GM18858 (cell line): ENCODE measurements around the gene UQCC2.

ENCODE experiments used
- ATAC-seq: cut with Tn5 transposase; IDR thresholded peaks from one replicate; pipeline ENCODE4 v1.9.1; 2021; ENCODE audit not compliant: unreplicated experiment

Gene UQCC2

DNA sequence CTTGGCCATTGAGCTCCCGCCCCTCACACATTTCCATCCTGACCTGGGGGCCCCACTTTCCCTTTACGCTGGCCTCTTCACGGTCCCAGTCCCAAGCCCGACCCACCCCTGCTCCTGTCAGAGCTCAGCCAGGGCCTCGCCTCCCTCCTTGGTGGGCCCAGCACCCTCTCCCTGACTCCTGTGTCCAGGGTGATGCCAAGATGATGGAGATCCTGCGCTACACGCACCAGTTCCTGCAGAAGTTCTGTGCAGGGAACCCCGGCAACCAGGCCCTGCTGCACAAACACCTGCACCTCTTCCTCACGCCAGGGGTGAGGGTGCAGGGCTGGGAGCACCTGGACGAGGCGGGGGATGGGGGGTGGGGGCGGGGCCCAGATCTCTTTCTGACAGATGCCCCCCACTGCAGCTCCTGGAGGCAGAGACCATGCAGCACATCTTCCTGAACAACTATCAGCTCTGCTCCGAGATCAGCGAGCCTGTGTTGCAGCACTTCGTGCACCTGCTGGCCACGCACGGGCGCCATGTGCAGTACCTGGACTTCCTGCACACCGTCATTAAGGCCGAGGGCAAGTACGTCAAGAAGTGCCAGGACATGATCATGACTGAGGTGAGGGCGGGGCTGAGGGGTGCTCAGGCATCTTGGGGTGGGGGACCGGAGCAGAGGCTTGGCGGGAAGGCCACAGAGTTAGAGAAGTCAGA is 33.1 kb downstream of the UQCC2 start:
- no peak for ATAC-seq

DNA sequence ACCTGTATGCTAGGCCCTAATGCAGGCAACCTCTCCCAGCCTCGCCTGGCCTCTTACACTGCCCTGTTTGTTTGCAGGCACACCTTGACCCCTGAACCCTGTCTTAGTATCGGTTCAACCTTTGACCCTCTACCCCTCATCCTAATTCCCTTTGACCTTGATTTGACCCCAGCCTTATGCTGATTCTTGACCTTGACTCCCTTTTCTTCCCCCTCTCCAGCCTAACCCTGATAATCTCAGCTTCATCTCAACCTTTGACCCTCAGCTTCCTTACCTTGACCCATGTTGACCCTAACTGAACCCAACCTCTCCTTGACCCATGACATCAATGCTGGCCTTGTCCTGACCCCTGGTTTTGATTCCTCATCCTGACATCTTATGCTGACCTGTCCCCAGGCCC is 33.8 kb downstream of the UQCC2 start:
- no peak for ATAC-seq

DNA sequence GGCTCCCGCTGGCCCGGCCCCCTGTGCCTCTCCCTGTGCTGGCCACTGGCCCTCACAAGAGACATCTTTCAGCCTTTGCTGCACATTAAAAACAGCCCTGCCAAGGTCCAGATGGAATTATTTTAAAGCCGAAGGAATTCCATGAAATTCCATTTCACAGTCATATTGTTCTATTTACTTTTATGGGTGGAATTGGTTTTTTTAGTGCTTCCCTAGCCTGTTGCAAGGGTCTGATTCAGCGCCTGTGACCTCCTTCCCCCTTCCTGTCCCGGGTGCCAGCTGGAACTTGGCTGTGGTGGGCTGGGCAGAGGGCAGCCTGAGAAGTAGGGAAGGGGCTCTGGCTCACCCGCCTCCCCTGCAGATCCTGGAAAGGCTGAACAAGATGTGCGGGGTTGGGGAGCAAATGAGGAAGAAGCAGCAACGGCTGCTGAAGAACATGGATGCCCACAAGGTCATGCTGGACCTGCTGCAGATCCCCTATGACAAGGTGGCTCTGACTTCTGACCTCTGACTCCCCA is 34.3 kb downstream of the UQCC2 start:
- ATAC-seq: no peak

DNA sequence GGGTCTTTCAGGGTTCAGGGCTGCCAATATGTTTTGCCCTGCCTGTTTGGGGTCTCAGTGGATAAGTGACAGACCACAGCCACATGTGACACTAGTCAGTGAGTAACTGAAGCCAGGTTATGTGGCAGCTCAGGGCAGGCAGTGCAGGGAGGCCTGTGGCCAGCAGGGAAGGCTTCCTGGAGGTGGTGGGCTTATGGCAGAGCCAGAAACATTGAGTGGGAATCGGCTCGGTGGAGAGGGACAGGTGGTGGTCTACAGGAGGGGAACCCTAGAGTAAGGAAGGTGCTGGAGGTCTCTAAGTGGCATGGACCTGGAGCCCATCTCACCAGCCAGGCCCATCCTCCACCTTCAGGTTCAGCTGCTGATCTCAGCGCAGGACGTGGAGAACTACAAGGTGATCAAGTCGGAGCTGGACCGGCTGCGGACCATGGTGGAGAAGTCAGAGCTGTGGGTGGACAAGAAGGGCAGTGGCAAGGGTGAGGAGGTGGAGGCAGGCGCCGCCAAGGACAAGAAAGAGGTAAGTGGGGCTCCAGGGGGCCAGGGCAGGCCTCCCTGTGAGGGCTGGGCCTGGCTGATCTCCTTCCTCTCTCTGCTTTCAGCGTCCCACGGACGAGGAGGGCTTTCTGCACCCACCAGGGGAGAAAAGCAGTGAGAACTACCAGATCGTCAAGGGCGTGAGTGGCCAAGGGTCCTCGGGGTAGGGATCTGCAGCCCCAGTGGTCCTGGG is 34.9 kb downstream of the UQCC2 start:
- ATAC-seq: no peak

DNA sequence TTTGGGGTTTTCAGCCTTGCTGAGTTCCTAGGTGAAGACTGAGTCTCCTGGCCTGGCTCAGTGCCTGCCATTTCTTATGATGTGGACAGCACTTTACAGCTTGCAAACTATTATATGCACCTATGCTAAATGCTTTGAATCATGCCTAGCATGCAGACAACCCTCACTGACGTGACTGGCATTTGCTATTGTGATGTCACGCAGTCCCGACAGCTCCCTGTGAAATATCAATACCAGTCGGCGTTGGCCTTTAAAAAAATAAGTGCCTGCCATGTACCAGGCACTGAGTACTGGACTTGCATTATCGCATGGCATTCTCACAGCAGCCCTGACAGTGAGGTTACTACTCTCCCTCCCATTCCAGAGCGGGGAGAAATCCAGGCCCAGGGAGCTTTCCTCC is 35.5 kb downstream of the UQCC2 start:
- no peak for ATAC-seq

DNA sequence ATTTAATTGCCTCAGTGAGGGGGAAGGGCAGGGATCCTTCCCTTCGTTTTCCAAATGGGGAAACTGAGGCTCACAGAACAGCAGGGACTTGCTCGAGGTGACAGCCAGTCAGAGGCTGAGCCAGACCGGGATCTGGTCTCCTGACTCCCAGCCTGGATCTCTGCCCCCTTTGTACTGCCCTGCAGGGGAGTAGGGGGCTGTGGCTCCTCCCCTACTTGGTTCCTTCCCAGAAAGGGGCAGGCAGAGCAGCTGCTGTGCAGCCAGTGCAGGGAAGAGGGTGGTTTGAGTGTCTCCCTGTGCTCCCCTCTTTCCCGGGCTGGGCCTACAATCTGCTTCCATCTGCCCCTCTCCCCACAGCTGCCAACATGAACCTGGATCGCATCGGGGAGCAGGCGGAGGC is 37.6 kb downstream of the UQCC2 start:
- ATAC-seq: no peak

DNA sequence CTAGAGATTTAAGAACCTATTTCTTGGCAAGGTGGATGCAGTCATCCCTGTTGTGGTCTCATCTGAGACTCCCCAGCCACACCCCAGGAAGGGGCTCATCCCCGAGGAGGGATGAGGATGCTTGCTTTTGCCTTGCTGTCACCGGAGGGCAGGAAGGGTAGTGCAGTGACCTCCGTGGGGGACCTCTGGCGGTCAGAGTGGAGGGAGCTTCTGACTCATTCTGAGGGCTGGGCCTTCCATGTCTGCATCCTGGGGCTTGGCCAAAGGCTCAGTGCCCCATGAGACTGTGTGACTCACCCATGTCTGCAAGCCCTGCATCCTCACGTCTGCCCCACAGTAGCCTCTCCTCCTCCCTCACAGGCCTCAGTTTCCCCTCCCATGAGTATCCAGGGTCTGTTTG is 38.7 kb downstream of the UQCC2 start:
- ATAC-seq: no peak

DNA sequence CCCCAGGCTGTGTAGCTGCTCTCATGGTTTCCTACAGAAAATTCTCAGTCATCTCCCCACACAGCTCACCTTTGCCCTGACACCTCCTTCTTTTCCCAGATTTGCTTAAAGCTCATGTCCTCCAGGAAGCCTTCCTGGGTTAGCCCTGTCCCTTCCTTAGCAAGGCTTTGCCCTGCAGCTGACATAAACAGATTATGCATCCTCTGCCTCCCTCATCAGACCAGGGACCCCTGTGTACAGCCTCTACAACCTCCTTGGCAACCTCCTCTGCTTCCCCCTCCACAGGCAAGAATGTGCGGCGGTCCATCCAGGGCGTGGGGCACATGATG is 39.8 kb downstream of the UQCC2 start:
- no peak for ATAC-seq

DNA sequence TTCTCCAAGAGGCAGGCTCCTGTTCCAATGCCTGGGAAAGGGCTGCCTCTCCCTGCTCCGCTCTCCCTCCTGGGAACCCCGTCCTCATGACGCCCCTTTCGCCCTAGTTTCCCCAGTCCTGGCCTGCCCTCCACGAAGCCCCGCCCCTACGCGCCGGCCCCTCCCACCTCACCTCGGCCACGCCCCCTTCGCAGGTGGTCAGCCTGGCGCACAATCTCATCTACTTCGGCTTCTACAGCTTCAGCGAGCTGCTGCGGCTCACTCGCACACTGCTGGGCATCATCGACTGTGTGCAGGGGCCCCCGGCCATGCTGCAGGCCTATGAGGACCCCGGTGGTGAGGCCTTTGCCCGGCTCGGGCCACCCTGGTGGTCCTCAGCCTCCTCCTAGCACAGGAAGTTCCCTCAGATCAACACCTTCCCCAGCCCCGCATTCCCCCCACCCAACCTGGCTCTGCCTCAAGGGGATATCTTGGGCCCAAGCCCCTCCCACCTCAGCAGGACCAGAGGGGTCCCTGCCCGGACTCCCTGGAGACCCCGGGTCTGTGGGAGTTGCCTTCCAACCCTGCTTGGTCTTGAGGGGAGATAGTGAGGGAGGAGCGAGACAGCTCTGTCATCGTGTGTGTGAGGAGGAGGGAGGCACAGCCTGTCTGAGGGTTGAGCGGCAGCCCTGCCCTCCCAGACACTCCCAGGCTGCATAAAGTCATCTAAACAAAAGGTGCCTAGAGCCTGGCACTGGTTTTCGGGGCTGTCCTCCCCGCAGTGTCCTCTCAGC is 40.3 kb downstream of the UQCC2 start:
- no peak for ATAC-seq

DNA sequence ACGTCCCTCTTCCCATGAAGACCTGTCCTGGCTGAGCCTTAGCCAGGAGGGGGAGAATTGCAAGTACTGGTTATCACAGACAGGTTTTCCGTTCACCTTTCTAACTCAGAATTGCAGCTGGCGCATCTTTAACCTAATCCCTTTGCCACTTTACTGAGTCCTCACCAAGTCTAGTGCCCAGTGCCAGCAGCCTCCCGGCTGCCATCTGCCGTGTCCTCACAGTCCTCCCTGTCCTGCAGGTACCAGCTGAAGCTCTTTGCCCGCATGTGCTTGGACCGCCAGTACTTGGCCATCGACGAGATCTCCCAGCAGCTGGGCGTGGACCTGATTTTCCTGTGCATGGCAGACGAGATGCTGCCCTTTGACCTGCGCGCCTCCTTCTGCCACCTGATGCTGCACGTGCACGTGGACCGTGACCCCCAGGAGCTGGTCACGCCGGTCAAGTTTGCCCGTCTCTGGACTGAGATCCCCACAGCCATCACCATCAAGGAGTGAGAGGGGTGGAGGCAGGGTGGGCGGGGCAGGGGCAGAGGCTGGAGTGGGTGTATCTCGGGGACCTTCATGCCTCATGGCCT is 41.3 kb downstream of the UQCC2 start:
- ATAC-seq: no peak

DNA sequence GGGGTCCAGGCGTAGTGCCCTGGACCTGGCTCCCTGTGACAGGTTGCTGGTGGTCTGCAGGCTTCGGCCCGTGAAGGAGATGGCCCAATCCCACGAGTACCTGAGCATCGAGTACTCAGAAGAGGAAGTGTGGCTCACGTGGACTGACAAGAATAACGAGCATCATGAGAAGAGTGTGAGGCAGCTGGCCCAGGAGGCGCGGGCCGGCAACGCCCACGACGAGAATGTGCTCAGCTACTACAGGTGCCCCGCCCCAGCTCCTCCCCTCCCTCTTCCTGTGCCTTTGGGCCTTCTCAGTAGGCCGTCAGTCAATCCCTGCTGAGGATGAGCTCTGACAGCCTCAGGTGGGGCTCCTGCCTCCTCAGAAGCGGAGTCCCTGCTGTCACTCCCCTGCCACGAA is 42.6 kb downstream of the UQCC2 start:
- ATAC-seq: no peak

DNA sequence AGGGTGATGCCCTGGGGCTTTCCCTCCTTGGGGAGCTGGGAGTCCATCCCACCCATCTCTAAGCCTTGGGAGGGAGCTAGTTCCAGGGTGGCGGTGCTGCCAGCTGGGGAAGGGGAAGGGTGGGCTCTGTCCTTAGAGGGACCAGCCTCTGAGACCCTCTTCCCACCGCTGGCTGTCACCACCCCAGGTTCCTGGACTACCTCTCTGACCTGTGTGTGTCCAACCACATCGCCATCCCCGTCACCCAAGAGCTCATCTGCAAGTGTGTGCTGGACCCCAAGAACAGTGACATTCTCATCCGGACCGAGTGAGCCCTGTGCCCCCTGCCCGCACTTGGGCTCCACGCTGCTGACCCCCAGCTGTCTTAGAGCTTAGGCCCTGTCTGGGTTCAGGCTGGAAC is 43.2 kb downstream of the UQCC2 start:
- ATAC-seq: no peak

DNA sequence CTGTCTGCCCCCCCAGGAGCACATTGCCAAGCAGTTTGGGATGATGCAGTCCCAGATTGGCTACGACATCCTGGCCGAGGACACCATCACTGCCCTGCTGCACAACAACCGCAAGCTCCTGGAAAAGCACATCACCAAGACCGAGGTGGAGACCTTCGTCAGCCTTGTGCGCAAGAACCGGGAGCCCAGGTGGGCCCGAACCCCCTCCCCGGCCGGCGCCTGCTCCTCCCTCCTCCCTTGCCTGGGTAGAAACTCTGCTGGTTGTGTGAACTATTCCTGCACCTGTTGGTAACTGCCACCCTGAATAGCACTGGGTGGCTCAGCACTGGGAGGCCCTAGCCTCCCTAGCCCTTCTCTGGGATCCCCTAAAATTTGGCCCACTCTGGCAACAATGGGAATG is 43.7 kb downstream of the UQCC2 start:
- ATAC-seq: no peak

DNA sequence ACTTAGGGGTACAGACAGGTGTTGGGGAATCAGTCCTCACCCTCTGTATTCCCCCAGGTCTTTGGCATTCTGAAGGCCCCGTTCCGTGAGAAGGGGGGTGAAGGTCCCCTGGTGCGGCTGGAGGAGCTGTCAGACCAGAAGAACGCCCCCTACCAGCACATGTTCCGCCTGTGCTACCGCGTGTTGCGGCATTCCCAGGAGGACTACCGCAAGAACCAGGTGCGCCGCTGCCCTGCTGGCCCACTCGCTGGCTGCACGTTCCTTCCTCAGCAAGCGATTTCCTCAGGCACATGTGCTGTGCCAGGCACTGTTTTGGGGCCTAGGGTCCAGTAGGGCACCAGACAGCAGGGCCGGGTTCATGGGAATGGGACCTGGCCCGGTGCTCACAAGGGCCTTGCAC is 44.4 kb downstream of the UQCC2 start:
- ATAC-seq: no peak

DNA sequence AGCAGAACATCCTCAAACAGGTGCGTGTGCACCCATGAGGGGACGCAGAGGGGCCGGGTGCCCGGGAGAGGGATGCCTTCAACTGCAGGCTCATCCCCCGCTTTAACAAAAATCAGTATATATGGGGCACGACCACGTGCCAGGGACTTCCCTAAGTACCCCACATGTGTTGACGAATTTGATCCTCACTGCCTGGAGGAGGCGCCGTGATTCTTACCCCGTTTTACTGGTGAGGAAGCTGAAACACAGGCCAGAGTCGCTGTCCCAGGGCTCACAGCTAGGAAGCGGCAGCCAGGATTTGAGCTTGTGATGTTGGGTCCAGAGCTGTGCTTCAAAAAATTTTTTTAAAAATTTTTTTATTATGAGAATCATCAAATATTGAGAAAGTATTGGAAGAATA is 45.5 kb downstream of the UQCC2 start:
- no peak for ATAC-seq

DNA sequence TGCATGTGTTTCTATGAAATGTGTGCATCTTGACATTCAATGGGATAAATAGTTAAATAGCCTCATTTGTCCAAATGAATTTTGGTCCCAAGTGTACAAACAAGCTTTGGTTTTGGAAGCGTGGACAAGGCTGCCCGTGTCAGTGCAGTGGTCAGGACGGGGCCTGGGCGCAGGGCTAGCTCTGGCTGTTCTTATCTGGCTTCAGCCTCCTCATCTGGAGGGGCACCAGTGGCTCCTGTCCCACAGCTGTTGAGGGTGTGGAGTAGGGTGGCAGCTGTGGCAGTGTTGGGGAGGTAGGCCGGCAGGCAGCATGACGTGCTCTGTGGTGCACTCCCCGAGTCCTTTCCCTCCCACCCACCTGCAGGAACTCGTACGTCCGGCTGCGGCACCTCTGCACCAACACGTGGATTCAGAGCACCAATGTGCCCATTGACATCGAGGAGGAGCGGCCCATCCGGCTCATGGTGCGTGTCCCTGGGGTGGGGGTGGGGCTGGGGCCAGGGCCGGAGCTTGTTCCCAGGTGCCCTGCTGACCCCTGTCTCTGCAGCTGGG is 46.9 kb downstream of the UQCC2 start:
- no peak for ATAC-seq

DNA sequence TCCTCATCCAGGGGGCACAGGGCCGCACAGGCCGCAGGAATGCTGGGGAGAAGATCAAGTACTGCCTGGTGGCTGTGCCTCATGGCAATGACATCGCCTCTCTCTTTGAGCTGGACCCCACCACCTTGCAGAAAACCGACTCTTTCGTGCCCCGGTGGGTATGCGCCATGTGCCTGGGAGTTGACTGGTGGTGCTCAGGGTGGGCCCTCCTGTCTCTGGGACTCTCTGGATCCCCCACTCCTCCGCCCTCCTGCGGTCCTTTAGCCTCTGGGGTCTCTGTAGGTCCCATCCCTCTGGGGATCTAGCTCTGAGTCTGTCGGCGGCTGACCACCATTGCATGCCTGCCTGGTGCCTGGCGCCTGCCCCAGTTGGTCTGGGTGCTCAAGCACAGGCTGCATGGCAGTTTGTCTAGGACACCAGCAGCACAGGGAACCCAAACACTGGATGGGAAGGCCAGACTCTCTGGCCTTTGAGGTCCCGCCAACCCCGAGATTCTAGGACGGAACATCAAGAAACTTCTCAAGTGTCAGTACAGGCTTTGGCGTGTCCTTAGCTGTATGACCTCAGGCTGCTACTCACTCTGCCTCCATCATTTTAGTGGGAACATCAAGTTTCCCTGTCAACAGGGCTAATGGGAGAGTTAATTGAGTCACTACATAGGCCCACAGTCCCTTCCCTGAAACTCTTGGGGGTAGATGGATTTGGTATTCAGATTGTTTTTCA is 47.6 kb downstream of the UQCC2 start:
- ATAC-seq: no peak

DNA sequence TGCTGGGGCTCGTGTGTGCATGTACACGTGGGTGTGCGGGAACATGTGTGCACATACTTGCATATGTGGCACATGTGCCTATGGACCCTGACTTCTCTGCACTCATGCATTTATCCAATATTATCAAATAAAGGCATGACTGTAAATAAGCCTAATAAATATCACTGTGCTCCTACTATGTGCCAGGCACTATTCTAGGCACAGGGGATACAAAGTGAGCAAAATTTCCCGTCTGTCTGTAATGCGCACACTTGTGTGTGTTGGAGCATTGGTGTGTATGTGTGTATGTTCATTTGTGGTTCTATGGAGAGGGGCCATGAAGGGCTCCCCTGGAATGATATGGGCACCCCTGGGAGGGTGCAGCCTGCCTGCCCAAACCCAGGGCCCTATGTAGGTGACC is 48.5 kb downstream of the UQCC2 start:
- no peak for ATAC-seq

DNA sequence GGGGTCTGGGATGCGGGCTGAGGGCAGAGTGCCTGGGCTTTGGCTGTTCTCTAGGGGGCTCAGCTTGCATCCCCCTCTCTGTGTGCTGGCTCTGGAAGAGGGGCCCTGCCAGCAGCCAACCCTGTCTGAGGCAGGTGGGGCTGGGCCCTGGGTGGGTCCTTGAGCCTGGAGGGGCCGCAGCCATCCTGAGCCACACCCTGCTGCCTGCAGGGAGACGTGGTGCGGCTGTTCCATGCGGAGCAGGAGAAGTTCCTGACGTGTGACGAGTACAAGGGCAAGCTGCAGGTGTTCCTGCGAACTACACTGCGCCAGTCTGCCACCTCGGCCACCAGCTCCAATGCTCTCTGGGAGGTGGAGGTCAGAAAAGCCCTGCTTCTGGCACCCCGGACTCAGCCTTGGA is 49.2 kb downstream of the UQCC2 start:
- ATAC-seq: no peak

DNA sequence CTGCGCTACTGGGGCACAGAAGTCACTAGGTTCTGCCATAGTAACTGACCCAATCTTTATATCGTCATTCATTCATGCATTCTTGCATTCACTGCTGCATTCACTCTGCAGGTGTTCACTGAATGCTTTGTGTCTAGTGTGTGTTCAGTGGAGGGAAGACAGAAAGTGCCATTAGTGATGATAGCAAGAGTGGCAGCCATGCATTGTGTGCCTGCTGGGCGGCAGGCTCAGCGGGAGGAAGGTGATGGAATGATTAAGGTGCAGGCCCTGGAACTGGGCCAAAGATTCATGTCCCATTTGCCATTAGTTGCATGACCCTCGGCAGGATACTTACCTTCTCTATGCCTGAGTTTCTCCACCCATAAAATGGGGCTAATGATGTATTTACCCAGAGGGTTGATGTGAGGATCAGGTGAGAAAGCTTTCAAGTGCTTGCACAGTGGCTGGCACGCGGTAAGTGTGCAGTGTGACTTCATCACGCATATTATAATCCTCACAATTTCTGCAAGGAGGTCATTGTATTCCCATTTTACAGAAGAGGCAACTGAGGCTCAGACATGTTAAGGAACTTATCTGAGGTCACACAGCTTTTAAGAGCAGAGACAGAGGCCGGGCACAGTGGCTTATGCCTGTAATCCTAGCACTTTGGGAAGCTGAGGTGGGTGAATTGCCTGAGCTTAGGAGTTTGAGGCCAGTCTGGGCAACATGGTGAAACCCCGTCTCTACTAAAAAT is 50.2 kb downstream of the UQCC2 start:
- ATAC-seq: no peak
